ENCODE measurements around the gene WFDC12.

Gene WFDC12

DNA sequence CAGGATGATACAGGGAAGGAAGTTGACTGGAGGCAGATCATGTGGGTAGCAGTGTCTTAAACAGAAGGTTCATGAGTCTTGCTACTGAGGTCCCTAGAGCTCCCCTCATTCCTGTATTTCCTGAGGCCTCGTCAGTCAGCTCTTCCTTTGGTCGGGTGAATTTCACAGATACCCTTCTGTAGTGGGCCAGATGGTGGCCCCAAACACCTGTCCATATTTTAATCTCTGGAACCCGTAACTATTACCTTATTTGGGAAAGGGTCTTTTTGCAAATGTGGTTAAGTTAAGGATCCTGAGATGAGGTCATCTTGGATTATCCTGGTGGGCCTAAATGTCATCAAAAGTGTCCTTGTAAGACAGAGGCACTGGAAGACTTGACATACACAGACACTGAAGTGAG is 32.9 kb downstream of the WFDC12 start:
- no peak for DNase-seq (ENCODE audit: low spot score)

DNA sequence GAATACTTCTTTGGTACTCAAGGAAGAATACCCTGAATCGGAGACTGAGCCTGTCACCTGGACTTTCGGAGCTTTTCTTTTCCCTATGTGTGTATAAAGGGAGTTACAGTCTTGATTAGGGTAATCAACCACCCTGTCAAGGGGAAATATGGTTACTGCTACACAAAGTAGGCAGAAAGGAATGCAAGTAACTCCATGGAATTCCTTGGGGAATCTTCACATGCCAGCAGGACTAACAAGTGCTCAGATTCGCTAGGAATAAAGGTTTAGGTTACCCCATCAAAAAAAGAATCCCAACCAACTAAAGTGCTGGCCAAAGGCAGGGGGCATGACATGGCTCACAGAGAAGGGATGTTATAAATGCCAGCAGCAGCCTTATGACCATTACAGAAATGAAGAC is 33.8 kb downstream of the WFDC12 start:
- DNase-seq (ENCODE audit: low spot score): no peak

DNA sequence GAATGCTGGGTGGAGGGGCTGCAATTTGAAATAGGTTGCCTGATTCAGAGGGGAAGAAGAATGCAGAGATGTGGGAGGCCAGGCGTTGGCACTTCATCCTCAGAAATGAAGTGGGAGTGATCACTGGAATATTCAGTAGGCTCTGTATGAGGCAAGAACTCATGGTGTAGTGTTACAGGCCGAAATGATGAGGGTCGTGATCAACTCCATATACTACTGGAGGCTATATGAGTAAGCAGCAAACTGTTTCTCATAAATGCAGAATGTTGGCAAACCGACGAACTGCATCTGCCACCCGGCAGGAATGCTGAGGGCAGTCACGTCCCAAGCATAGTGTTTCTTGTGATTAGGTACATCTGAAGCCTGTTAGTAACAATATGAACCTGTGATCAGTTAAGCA is 36.0 kb downstream of the WFDC12 start:
- no peak for DNase-seq (ENCODE audit: low spot score)

DNA sequence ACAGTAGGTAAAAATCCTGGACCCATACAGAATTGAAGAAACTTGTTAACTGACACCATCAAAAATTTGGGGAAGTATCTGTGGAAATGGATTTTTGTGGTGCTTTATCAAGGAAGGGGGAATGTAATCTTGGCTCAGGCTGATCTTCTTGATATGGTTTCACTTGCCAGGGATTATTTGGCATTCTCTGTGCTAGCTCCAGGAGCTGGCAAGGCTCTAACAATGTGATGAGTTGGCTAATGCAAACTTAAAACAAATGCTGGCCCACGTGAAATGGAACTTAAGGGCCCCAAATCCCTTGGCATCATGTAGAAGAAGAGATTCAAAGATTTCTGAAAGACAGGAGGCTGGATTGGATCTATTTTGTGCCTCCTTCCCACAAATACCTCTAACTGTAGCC is 36.5 kb downstream of the WFDC12 start:
- no peak for DNase-seq (ENCODE audit: low spot score)

DNA sequence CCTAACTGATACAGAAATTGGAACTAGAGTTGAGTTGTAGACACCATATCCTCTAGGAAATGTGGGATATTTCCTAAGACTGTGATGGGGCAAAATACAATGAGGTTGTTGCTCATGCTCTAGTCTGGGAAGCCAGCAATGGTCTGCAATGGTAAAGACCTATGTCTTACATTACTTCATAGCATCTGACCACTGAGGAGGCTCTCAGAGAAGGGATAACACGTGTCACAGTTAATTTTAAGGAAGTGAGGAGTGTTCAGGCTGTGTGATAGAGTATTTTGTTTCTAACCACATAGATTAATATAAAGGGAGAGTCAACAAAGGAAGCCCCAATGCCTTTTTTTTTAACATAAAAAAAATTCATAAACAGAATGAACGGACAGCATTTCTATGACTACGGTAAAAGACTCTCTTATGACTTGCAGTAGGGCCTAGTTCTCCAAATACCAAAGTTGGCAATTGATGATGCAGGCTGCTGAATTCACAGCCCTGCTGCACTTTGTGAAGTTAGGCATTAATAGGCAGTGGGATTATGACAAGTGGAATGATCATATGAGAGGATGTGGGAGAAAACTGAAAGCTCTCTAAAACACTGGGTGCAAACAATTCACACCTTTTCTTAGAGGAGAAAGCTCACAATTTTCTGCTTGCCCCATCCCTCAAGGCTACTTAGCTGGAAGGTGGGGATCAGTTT is 37.0 kb downstream of the WFDC12 start:
- no peak for DNase-seq (ENCODE audit: low spot score)

DNA sequence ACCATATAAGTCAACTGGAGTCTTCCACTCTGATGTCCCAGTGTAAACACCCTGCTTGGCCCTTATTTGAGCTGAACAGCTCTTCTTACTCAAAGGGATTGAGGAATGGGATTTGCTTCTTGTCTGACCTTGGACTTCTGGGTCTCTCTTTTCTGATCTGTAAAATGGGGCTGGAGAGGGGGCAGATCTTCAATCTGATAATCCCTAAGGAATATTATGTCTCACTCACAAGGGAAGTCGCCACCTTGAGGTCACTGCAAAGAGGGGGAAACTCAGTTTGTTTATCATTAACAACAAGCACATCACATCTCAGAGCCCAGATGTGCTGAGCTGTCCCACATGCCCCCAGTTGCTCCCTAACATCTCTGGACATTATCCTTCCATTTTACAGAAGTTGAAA is 38.4 kb downstream of the WFDC12 start:
- DNase-seq (ENCODE audit: low spot score): no peak

DNA sequence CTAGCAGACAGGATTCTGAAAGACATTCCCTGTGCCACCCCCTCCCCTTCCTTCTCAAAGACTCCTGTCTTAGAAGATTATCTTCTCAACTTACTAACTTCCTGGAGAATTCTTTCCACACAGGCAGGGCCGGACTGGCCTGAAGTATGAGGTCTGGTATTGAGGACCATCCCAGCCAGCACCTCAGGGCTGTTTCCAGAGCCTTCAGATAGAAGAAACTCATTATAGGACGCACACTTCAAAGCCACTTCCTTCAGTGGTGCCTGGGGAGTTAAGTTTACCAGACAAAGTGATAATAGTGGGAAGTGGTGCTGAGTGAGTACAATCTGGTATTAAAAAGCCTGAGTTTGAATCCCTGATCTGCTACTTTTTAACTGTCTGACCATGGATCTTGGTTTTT is 39.0 kb downstream of the WFDC12 start:
- no peak for DNase-seq (ENCODE audit: low spot score)

DNA sequence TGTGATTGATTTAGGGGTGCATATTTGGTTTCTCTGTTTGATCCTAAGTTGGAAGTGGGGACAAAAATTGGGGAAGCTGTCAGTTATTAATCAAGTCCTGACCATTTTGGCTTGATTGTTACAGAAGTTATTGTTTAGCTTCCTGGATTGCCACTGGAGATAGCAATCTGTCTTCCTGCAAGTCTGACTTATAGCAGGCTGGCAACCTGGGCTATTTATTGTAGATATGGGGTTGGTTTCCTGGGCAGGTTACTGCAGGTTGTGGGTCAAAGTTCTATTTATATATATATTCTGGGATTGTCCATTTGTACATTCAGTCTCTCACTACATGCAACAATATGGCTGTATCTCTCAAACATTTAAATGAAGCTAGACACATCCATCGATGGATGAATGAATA is 41.1 kb downstream of the WFDC12 start:
- no peak for DNase-seq (ENCODE audit: low spot score)

DNA sequence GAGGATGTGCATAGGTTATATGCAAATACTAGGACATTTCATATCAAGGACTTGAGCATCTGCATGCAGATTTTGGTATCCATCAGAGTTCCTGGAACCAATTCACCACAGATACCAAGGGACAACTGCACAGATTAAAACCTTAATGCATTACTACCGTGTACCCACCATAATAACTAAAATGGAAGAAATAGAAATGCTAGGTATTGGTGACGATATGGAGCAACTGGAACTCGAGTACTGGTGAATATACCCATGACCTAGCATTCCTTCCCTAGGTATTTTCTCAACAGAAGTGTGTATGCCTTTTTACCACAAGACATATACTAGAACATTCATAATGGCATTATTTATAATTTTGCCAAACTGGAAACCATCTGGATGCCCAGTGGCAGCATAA is 41.8 kb downstream of the WFDC12 start:
- no peak for DNase-seq (ENCODE audit: low spot score)

DNA sequence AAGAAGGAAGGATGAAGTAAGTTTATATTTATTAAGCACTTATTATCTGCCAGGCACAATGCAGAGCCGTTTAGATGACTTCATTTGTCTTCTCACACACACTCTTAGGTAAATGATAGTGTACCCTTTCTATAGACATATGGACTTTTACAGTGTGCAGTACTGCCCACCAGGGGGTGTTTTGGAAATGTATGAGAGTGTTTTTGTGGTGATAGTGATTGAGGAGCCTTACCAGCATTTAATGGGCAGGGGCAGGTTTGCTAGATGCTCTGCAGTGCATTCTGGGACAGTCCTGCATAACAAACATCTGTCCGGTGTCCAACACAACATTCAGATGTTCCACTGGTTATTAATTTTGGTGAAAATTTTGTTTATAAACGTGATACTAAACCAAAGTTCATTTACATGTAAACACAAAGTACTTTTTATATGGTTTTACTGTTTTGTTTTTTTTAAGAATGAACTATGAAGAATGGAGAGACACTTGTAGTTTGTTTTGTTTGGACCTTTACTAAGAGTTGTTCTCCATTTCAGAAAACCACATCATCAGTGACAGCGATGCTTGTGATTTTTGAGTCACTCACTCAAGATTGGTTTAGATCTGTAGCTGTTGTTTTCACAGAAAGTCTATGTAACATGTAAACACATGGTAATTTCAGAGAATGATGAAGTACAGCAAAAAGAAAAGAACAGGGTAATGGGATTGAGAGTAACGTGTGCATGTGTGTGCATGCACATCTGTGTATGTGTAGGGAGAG is 43.2 kb downstream of the WFDC12 start:
- no peak for DNase-seq (ENCODE audit: low spot score)

DNA sequence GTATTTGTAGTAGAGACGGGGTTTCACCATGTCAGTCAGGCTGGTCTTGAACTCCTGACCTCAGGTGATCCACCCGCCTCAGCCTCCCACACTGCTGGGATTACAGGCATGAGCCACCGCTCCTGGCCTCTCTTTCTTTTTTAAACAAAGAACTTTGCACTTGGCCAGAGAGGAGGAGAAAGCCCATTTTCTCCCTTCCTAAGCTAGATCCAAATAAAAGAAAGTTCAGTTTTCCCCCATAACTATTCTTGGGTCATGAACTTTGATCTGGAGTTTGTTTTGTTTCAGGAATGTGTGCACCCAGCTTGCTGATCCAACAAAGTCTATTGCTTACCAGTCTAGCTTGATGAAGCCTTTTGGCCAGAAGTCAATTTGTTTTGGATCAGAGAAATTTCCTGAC is 46.7 kb downstream of the WFDC12 start:
- no peak for DNase-seq (ENCODE audit: low spot score)
